GF-D8 (cell line): ENCODE results near the gene ZNF358.
"Not testable (repeated sequence)": the region's sequence is repeated elsewhere in the genome, so short reads cannot be mapped to it uniquely, and the experiment has no call there.

Experiments
- DNase-seq: peaks from one replicate; lab custom pipeline; 2025; lab: John Stamatoyannopoulos, UW

ZNF358 gene

DNA sequence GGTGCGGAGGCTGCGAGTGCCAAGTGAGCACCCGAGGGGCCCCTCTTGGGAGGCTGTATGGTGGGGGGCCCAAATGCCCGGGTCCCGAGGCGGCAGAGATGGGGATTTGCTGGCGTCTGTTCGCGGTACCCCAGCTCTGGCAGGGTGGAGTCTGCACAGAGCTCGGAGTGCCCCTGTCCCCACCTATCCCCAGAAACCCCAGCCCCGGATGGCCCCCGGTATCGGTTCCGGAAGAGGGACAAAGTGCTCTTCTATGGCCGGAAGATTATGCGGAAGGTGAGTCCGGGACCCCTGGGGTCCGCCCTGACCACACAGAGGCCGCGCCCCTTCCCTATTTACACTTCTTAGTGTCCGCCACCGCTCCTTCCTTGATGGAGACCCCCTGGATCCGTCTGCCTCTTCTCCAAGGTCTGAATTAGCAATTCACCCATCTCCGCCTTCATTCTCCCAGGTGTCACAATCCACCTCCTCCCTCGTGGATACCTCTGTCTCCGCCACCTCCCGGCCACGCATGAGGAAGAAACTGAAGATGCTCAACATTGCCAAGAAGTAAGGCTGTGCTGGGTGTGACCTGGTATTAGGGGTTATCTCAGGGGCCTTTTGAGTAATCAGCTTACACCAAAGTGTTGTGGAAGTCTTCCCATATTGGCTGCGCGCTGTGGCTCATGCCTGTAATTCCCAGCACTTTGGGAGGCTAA is 20.2 kb downstream of the ZNF358 start:
- no peak for DNase-seq

GRCh38 chr19:7538990-7539389 is 23.1 kb downstream of the ZNF358 start:
- DNase-seq, result not testable (repeated sequence)

DNA sequence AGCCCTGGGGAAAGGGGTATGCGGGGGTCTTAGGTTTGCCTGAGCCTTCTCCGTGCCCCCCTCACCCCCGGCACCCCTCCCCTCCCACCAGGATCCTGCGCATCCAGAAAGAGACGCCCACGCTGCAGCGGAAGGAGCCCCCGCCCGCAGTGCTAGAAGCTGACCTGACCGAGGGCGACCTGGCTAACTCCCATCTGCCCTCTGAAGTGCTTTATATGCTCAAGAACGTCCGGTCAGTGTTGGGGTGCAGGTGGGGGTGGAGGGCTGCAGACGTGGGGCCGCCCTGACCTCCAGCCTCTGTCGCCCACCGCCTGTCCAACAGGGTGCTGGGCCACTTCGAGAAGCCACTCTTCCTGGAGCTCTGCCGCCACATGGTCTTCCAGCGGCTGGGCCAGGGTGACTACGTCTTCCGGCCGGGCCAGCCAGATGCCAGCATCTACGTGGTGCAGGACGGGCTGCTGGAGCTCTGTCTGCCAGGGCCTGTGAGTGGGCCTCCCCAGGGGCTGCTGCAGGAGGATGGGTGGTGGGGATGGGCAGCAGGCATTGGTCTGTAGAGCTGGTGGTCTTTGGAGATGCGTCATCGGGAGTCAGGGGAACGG is 24.0 kb downstream of the ZNF358 start:
- no peak for DNase-seq

DNA sequence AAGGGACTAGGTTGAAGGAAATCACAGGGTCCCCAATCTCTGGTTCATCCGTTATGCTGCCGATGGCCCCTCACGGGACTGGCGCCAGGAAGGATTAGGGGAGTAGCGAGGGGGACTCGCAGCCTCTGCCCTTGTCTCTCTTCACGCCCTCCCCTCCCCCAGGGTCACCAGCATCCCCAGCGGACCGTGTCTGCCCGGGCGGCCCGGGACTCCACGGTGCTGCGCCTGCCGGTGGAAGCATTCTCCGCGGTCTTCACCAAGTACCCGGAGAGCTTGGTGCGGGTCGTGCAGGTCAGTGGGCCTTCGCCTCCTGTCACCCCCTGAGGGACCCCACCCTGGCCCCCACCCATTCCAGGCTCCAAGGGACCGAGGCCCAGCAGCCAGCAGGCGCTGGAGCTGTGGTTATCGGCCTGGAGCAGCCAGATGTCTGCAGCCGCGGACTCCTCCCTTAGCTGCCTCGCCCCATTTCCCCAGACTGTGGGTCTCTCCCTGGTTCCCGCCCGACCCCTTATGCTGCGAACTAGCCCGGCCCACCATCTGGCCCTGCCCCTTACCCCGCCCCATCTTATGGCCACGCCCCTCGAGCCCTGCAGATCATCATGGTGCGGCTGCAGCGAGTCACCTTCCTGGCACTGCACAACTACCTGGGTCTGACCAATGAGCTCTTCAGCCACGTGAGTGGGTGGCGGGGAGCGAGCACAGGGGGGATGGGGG is 25.0 kb downstream of the ZNF358 start:
- DNase-seq, result no peak

- DNase-seq, result no peak
Measured at GRCh38 chr19:7541475-7541824, 25.5 kb downstream of the ZNF358 start.

DNA sequence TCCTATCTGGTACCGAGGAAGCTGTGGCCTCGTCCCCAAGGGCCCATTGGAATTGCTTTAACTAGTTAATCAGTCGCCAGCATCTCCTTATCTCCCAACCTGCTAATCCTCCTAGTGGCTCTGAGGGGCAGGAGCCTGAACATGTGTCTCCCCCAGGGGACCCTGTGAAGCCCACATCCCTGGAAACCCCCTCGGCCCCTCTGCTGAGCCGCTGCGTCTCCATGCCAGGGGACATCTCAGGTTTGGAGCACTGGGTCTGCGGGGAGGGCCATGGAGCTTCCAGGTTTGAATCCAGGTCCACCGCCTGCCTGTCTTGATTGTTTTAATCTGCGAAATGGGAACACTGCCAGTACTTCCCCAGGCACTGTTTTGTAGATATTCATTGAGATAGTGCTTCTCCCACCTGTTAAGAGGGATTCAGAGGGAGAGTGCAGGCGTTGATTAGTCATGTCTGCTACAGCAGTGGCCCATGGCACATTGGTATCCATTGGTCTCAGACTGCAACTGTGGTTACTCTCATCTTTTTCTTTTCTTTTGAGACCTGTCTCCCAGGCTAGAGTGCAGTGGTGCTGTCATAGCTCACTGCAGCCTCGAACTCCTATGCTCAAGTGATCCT is 26.0 kb downstream of the ZNF358 start:
- DNase-seq, result no peak

- DNase-seq, result no peak
Measured at GRCh38 chr19:7542556-7543348, 26.8 kb downstream of the ZNF358 start.

- peak; percentile 90 for DNase-seq
Measured at GRCh38 chr19:7544626-7545025, 28.7 kb downstream of the ZNF358 start.

- peak; percentile 23 for DNase-seq
Measured at GRCh38 chr19:7545300-7545699, 29.4 kb downstream of the ZNF358 start.

GRCh38 chr19:7545904-7546303 is 30.0 kb downstream of the ZNF358 start:
- peak; percentile 95 for DNase-seq

DNA sequence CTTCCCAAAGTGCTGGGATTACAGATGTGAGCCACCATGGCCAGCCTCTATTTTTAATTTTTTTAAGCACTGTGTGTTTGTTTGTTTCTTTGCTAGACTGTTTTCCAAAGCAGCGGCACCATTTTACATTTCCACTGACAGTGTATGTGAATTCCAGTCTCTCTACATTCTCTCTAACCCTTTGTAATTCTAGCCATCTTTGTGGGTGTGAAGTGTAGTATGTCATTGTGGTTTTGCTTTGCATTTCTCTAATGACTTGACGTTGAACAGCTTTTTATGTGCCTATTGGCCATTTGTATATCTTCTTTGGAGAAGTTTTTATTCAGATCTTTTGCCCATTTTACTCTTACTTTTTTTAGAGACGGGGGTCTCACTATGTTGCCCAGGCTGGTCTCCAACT is 31.3 kb downstream of the ZNF358 start:
- no peak for DNase-seq

GRCh38 chr19:7549429-7550148 is 33.7 kb downstream of the ZNF358 start:
- peak; percentile 5 for DNase-seq

DNA sequence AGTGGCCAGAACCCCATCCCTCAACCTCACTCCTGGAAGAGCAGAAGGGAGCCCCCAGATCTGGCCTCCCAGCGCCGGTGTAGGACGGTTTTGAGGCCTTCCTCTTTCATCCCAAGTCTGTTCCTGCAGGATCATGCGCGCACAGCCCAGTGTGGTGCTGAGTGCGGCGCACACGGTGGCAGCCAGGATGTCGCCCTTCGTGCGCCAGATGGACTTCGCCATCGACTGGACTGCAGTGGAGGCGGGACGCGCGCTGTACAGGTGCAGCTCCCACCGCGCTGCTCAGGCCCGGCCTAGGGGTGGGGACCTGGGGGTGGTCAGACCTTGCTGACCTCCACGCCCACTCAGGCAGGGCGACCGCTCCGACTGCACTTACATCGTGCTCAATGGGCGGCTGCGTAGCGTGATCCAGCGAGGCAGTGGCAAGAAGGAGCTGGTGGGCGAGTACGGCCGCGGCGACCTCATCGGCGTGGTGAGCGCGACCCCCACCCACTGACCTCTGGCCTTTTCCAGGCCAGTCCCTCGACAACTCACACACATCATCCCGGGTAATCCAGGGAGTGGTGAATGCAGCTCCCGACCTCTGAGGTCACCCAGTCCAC is 34.4 kb downstream of the ZNF358 start:
- DNase-seq, result no peak

DNA sequence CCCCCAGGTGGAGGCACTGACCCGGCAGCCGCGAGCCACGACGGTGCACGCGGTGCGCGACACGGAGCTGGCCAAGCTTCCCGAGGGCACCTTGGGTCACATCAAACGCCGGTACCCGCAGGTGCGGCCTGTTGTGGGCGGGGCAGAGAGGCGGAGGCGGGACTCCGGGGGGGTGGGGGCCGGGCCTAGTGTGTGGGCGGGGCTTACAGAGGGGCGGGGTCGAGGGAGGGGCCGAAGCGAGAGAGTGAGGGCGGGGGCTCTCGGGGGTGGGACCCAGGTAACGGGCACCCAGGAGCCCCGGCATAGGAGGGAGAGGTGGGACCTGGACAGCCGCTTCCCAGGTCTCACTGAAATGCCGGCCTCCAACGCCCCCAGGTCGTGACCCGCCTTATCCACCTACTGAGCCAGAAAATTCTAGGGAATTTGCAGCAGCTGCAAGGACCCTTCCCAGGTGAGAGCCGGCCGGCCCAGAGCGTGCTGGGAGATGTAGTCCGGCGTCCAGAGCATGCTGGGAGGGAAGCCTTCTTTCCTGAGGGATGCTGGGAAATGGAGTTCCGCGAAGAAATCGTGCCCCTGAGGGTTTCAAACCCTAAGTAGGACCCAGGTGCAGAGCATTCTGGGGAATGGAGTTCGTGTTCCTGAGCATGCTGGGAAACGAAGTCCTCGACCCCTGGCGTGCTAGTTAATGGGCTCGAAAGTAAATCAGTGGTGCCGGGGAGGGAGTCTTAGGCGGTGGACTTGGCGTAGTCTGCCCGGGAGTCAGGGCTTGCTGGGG is 35.3 kb downstream of the ZNF358 start:
- no peak for DNase-seq

- DNase-seq, result no peak
Measured at GRCh38 chr19:7552781-7553180, 36.9 kb downstream of the ZNF358 start.

DNA sequence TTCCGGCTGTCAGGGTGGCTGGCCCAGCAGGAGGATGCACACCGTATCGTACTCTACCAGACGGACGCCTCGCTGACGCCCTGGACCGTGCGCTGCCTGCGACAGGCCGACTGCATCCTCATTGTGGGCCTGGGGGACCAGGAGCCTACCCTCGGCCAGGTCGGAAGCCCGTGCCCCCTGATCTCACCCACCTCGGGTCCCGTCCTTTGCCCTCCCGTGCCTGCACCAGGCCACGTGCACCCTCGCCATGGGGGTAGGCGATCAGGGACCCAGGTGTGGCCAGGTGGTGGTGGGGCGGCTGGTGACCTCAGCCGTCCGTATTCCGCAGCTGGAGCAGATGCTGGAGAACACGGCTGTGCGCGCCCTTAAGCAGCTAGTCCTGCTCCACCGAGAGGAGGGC is 38.7 kb downstream of the ZNF358 start:
- no peak for DNase-seq

GRCh38 chr19:7554990-7555864 is 39.3 kb downstream of the ZNF358 start:
- DNase-seq, result no peak

DNA sequence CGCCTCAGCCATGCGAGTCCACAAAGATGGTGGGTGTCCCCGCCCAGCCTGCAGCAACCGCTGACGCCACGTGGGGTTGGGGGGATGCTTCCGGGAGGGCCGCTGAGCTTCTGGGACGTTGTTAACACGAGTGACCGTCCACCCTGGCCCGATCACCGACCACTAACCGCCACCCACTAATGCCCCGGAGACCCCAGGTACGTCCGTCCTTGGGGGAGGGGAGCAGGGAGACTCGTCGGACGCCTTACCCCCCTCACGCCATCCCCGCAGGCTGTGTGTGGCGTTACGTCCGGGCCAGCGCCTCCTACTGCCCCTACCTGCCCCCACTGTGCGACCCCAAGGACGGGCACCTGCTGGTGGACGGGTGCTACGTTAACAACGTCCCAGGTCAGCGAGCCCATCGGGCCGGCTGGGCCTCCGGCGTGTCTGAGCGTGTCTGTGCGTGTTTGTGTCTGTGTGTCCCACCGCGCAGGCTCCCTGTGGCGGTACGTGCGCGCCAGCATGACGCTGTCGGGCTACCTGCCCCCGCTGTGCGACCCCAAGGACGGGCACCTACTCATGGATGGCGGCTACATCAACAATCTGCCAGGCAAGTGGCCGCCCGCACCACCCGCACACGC is 40.9 kb downstream of the ZNF358 start:
- DNase-seq, result no peak

GRCh38 chr19:7558667-7559066 is 42.8 kb downstream of the ZNF358 start:
- DNase-seq, result no peak
